ENCODE results near the gene RAB11FIP5. TPM values are rescaled to one million over a fixed set of nuclear protein-coding genes. Genes with fewer than 3 reads are reported as not detected.
A peak's percentile ranks its signal among the peaks of the same experiment; 100 is the strongest.

RAB11FIP5 gene
- 10 to 100 TPM; 16.6 to 40.1 (median 20.7) TPM for total RNA-seq

GRCh38 chr2:73112913-73113854 is at the start of gene RAB11FIP5:
Gene RAB11FIP5 (minus strand): TSS chr2:73112948. CDS start chr2:73112777, 171 bp downstream.
- peak; percentile 62 for DNase-seq (ENCODE audit: low spot score)
- TF ChIP-seq CTCF (IDR thresholded peaks at IDR 0.05) = no peak

GRCh38 chr2:73156539-73157124 is 43.9 kb upstream of the RAB11FIP5 start:
- peak; percentile 61 for ATAC-seq (ENCODE audit: low FRiP score)
- no peak for DNase-seq (ENCODE audit: low spot score)
- TF ChIP-seq CTCF (IDR thresholded peaks at IDR 0.05) = no peak

More at GRCh38 chr2:73112913-73113854, at the start of gene RAB11FIP5:
- peak; percentile 95 for ATAC-seq (ENCODE audit: low FRiP score)

- DNase-seq (ENCODE audit: low spot score) = no peak
- ATAC-seq (ENCODE audit: low FRiP score) = no peak
- TF ChIP-seq CTCF (IDR thresholded peaks at IDR 0.05) = no peak
Measured at GRCh38 chr2:73142937-73143336, 30.2 kb upstream of the RAB11FIP5 start.

GRCh38 chr2:73141896-73142295 is 29.1 kb upstream of the RAB11FIP5 start:
- no peak for DNase-seq (ENCODE audit: low spot score)
- no peak for TF ChIP-seq CTCF (IDR thresholded peaks at IDR 0.05)
- no peak for ATAC-seq (ENCODE audit: low FRiP score)

GRCh38 chr2:73135236-73135635 is 22.5 kb upstream of the RAB11FIP5 start:
- no peak for DNase-seq (ENCODE audit: low spot score)
- no peak for ATAC-seq (ENCODE audit: low FRiP score)
- TF ChIP-seq CTCF (IDR thresholded peaks at IDR 0.05) = no peak

- no peak for ATAC-seq (ENCODE audit: low FRiP score)
- DNase-seq (ENCODE audit: low spot score) = no peak
- TF ChIP-seq CTCF (IDR thresholded peaks at IDR 0.05) = no peak
Measured at GRCh38 chr2:73134471-73134870, 21.7 kb upstream of the RAB11FIP5 start.
